ENCODE results near the gene CDKN1C. TPM values are rescaled to one million over a fixed set of nuclear protein-coding genes. Genes with fewer than 3 reads are reported as not detected.

Gene CDKN1C
- total RNA-seq, 1 experiment from 2014 or later, result 2.9 TPM

DNA sequence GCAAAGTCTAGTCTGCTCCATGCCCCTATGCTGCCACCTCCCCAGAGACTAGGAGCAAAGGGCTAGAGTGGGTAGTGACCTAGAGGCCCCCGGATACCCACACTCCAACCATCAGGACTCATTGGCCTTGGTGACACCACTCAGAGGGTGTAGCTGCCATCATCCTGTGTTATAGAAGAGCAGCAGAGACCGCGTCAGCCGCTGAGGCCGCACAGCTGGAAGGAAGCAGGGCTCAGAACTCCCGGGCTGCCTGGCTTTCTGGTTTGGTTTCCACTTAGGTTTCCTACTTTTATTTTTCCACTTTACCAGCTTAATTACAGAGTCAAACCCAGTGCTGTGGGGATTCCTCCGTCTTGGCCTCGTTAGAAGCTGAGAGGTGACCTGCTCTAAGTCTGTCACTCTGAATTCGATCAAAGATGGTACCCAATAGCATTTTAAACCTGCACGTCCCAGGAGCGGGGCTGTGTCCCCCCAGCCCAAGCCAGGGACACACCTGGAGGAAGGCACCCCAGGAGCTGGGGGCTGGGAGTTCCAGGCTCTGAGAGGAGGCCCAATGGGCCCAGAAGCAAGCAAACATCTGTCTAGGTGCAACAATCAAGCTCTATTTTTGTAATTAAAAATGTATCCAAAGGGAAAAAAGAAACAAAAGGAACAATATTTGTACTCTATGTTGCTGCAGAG lies 2.1 kb upstream of the CDKN1C start:
- BruUV-seq (replicated peaks), result no TSS peak
- ChIA-PET POLR2A (ENCODE audit: low non-redundant PET) (no interaction called here), CTCF (interaction anchor here (0.6 to 5.8 kb wide), 3 partner anchors 305 to 356 kb away, joined by 3 to 52 read pairs (median 5); no protein-coding TSS in a partner anchor)
- no peak overlapping the region for H3K4me3 ChIP-seq (ENCODE audit: low read depth, low read length, poor library complexity, severe bottlenecking)
- H3K36me3 ChIP-seq (ENCODE audit: insufficient read depth, low read length, poor library complexity, severe bottlenecking), result no peaks in the 10 kb centered on the region
- peaks cover 12% of the 10 kb centered on the region for H3K27me3 ChIP-seq (replicated peaks; ENCODE audit: insufficient read depth, low read depth, low read length, poor library complexity)
- H3K27ac ChIP-seq (ENCODE audit: low read depth, low read length, poor library complexity, severe bottlenecking), result no peak overlapping the region
- no peaks in the 10 kb centered on the region for H3K9me3 ChIP-seq (ENCODE audit: low read depth, low read length, poor library complexity, severe bottlenecking)
- H3K4me1 ChIP-seq (ENCODE audit: insufficient read depth, low read length, poor library complexity, severe bottlenecking), result peaks cover 19% of the 10 kb centered on the region
- TF ChIP-seq, protein P1, sequence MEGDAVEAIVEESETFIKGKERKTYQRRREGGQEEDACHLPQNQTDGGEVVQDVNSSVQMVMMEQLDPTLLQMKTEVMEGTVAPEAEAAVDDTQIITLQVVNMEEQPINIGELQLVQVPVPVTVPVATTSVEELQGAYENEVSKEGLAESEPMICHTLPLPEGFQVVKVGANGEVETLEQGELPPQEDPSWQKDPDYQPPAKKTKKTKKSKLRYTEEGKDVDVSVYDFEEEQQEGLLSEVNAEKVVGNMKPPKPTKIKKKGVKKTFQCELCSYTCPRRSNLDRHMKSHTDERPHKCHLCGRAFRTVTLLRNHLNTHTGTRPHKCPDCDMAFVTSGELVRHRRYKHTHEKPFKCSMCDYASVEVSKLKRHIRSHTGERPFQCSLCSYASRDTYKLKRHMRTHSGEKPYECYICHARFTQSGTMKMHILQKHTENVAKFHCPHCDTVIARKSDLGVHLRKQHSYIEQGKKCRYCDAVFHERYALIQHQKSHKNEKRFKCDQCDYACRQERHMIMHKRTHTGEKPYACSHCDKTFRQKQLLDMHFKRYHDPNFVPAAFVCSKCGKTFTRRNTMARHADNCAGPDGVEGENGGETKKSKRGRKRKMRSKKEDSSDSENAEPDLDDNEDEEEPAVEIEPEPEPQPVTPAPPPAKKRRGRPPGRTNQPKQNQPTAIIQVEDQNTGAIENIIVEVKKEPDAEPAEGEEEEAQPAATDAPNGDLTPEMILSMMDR (conservative IDR thresholded peaks at IDR 0.05; ENCODE audit: low read depth, low read length), result no peak
- TF ChIP-seq EZH2 (IDR thresholded peaks at IDR 0.05; ENCODE audit: borderline replicate concordance, low read depth, low read length, poor library complexity, severe bottlenecking), result no peak
- DNase-seq (ENCODE audit: low spot score), result no peak
- intact Hi-C loops (cut with micrococcal nuclease; ENCODE audit: unreplicated experiment), result loop anchor here (1.0 to 5.0 kb wide), 2 partner anchors 185 to 354 kb away; no protein-coding TSS in a partner anchor

GRCh38 chr11:2886936-2887335 lies 1.4 kb upstream of the CDKN1C start:
- DNase-seq (ENCODE audit: low spot score), result no peak
- CTCF ChIA-PET, result no interaction called here
- H3K27ac ChIP-seq (ENCODE audit: low read depth, low read length, poor library complexity, severe bottlenecking), result no peak overlapping the region
- POLR2A ChIA-PET (ENCODE audit: low non-redundant PET), result no interaction called here
- no peak overlapping the region for H3K4me3 ChIP-seq (ENCODE audit: low read depth, low read length, poor library complexity, severe bottlenecking)
- H3K9me3 ChIP-seq (ENCODE audit: low read depth, low read length, poor library complexity, severe bottlenecking), result no peaks in the 10 kb centered on the region
- no peak for TF ChIP-seq EZH2 (IDR thresholded peaks at IDR 0.05; ENCODE audit: borderline replicate concordance, low read depth, low read length, poor library complexity, severe bottlenecking)
- TF ChIP-seq, protein P1 (conservative IDR thresholded peaks at IDR 0.05; ENCODE audit: low read depth, low read length), result no peak
- no TSS peak for BruUV-seq (replicated peaks)
- intact Hi-C loops (cut with micrococcal nuclease; ENCODE audit: unreplicated experiment), result loop anchor here (5.0 kb wide), 1 partner anchor 185 kb away; no protein-coding TSS in a partner anchor
- H3K36me3 ChIP-seq (ENCODE audit: insufficient read depth, low read length, poor library complexity, severe bottlenecking), result no peaks in the 10 kb centered on the region
- peaks cover 12% of the 10 kb centered on the region for H3K27me3 ChIP-seq (replicated peaks; ENCODE audit: insufficient read depth, low read depth, low read length, poor library complexity)
- H3K4me1 ChIP-seq (ENCODE audit: insufficient read depth, low read length, poor library complexity, severe bottlenecking), result peaks cover 16% of the 10 kb centered on the region

DNA sequence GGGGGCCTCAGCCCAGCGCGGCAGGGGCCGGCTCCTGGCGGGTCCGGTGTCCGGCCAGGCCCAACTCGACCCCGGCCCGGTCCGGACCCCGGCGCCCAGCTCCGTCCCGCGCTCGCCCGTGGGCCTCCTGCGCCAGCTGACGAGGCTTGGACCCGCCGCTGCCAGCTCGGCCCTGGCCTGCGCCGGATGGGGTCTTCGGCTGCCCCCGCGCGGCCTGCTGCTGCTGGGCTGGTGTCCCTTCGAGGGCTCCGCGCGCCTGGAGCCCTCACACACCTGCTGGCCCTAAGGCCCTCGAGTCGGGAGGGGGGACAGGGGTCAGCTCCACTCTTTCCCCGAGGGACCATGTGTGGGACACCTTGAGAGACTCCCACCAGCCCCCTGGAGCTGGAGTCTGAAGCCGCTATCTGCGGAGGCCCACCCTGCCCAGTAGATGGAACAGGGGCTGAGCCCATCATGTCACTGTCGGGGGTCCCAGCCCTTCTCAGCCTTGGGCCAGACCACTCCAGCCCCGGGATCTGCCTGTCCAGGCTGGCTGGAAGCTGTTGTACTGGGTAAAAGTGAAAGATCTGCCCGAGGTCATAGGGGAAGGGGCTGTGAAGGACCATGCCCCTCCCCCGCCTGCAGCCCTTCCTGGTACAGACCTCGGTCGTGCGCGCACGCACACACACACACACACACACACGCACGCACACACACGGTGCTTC lies 768 bp upstream of the CDKN1C start:
- Histone ChIP-seq H3K9me3 (ENCODE audit: low read depth, low read length, poor library complexity, severe bottlenecking) (no peaks in the 10 kb centered on the region), H3K27ac (ENCODE audit: low read depth, low read length, poor library complexity, severe bottlenecking) (no peak overlapping the region), H3K27me3 (replicated peaks; ENCODE audit: insufficient read depth, low read depth, low read length, poor library complexity) (peaks cover 12% of the 10 kb centered on the region), H3K4me1 (ENCODE audit: insufficient read depth, low read length, poor library complexity, severe bottlenecking) (peaks cover 10% of the 10 kb centered on the region), H3K36me3 (ENCODE audit: insufficient read depth, low read length, poor library complexity, severe bottlenecking) (no peaks in the 10 kb centered on the region), H3K4me3 (ENCODE audit: low read depth, low read length, poor library complexity, severe bottlenecking) (no peak overlapping the region)
- no peak for DNase-seq (ENCODE audit: low spot score)
- TF ChIP-seq, protein P1 (conservative IDR thresholded peaks at IDR 0.05; ENCODE audit: low read depth, low read length), result no peak
- TF ChIP-seq EZH2 (IDR thresholded peaks at IDR 0.05; ENCODE audit: borderline replicate concordance, low read depth, low read length, poor library complexity, severe bottlenecking), result no peak
- BruUV-seq (replicated peaks), result no TSS peak
- ChIA-PET CTCF (no interaction called here), POLR2A (ENCODE audit: low non-redundant PET) (no interaction called here)
- intact Hi-C loops (cut with micrococcal nuclease; ENCODE audit: unreplicated experiment), result loop anchor here (5.0 kb wide), 1 partner anchor 184 kb away; no protein-coding TSS in a partner anchor
